Measurements from ENCODE around the gene POLK. TPM values are rescaled to one million over a fixed set of nuclear protein-coding genes. Genes with fewer than 3 reads are reported as not detected.

The POLK gene
- total and polyA plus RNA-seq, 2 of the 13 experiments (the other 11 are each of a cell fraction or from before 2014, with no cell fraction given) = 8.6 to 11.7 TPM

DNA sequence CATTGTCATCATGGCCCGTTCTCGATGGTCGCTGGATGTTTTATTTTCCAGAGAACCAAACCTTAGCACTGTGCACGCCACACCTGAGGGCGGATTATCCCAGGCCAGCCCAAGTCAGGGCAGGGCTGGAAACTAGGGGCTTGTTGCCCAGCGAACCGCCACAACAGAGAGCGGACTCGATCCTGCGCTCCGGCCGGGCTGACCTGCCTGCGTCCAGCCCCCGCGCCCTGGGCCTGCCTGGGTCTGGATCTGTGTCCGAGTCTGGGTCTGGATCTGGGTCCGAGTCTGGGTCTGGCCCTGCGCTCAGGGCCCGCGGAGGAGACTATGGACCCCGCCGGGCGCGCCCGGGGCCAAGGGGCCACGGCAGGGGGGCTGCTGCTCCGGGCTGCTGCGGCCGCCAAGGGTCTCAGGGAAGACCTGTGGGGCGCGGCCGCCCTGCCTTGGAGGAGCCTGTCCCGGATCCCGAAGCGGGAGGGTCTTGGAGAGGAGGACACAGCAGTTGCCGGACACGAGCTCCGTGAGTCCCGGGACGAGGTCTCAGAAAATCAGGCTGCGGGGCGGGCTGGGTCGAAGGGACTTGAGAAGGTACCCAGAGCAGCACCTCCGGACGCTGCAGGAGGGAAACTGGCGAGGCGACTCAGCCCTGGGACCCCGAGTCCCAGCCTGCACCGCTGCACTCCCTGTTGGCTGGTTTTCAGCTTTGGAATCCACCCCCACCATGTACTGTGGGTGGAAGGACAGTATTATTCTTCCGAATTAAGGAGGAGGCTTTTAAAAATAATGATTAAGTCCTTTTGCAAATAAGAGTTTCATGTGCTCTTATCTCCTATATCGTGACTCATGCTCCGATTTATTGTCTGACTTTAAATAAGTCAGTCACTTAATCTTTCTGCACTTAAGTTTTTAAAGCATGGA, 99.9 kb downstream of the POLK start, which contains the start of gene ANKDD1B:
ANKDD1B (plus strand) TSS at position 143 of the 915 bp plus-strand sequence; CDS start at position 325, 182 bp downstream.
- Histone ChIP-seq H3K4me1 (ENCODE audit: insufficient read depth, low read length) (peaks cover 5% of the 10 kb centered on the region; the same call in 1 of the 2 replicates), H3K27me3 (ENCODE audit: control insufficient read depth in 1 of 2, insufficient read depth in 2 of 2, low read length in 2 of 2) (no peaks in the 10 kb centered on the region; a peak in 1 of 5 replicates), H3K4me2 (ENCODE audit: low read depth, low read length) (peak within 1 kb of the TSS; percentile 91), H3K27ac (ENCODE audit: extremely low read length, insufficient read depth, low read length) (peak within 1 kb of the TSS; percentile 22), H2AFZ (ENCODE audit: low read length) (no peak within 1 kb of the TSS), H3K79me2 (ENCODE audit: insufficient read depth, low read length) (no peaks in the 10 kb centered on the region), H3K9ac (ENCODE audit: insufficient read depth, low read depth, low read length) (peak within 1 kb of the TSS; percentile 73), H3K4me3 (replicated peaks in 1 of 3; ENCODE audit: insufficient read depth in 1 of 3, low read depth in 2 of 3, low read length in 3 of 3) (peak within 1 kb of the TSS; percentile 60 to 87 (median 75)), H4K20me1 (ENCODE audit: insufficient read depth, low read length) (no peaks in the 10 kb centered on the region), H3K9me3 (ENCODE audit: low read length) (no peaks in the 10 kb centered on the region), H3K36me3 (replicated peaks in 1 of 2; ENCODE audit: control insufficient read depth in 1 of 2, insufficient read depth in 2 of 2, low read length in 2 of 2) (no peaks in the 10 kb centered on the region)
- intact Hi-C loops (cut with micrococcal nuclease; ENCODE audit: unreplicated experiment) (no loop called here), in situ Hi-C loops (cut with HindIII; ENCODE audit: extremely low pct_ligation_motif_present, low pct_unique_long_range_greater_than_20kb) (no loop called here)
- no peak for FAIRE-seq
- peak; percentile 85 for ATAC-seq
- no peak for DNase-seq (ENCODE audit: low spot score)
- TSS peak; percentile 45 for BruUV-seq (replicated peaks)
- ChIA-PET POLR2A (interaction anchor here (0.9 to 1.1 kb wide), 2 partner anchors 9 to 58 kb away, joined by 3 to 4 read pairs; no protein-coding TSS in a partner anchor), CTCF (ENCODE audit: low intra/inter-chr PET ratio, low total read pairs) (no interaction called here)
- 1% methylated on average over 9 of the region's 52 CpGs for WGBS (ENCODE audit: low lambda C conversion rate)
- TF ChIP-seq ZNF430 (CRISPR knock-in tag; IDR thresholded peaks at IDR 0.05) (peak; percentile 45; the same call in 1 of the 2 replicates), ZNF605 (CRISPR knock-in tag; IDR thresholded peaks at IDR 0.05) (peak; percentile 60), ZNF431 (CRISPR knock-in tag; IDR thresholded peaks at IDR 0.05; ENCODE audit: borderline replicate concordance, low read depth) (no peak), FOXA3 (CRISPR knock-in tag; IDR thresholded peaks at IDR 0.05) (0 out of 2 replicates have a peak, but pooled peaks have one; percentile 4), ZSCAN31 (CRISPR knock-in tag; IDR thresholded peaks at IDR 0.05; ENCODE audit: low read depth) (no peak), HIVEP1 (CRISPR knock-in tag; IDR thresholded peaks at IDR 0.05) (peak; percentile 58; the same call in 1 of the 2 replicates), ARID2 (CRISPR knock-in tag; IDR thresholded peaks at IDR 0.05; ENCODE audit: borderline replicate concordance) (0 out of 2 replicates have a peak, but pooled peaks have one; percentile 47), MTF2 (CRISPR knock-in tag; IDR thresholded peaks at IDR 0.05; ENCODE audit: borderline replicate concordance) (no peak), HNRNPLL (IDR thresholded peaks at IDR 0.05; ENCODE audit: low read depth, low read length, poor library complexity, severe bottlenecking) (peak; percentile 35), MLX (CRISPR knock-in tag; IDR thresholded peaks at IDR 0.05) (no peak), HINFP (CRISPR knock-in tag; IDR thresholded peaks at IDR 0.05; ENCODE audit: low read depth) (no peak), KDM1A (CRISPR knock-in tag; IDR thresholded peaks at IDR 0.05) (no peak)
- TF ChIP-seq, protein P1, sequence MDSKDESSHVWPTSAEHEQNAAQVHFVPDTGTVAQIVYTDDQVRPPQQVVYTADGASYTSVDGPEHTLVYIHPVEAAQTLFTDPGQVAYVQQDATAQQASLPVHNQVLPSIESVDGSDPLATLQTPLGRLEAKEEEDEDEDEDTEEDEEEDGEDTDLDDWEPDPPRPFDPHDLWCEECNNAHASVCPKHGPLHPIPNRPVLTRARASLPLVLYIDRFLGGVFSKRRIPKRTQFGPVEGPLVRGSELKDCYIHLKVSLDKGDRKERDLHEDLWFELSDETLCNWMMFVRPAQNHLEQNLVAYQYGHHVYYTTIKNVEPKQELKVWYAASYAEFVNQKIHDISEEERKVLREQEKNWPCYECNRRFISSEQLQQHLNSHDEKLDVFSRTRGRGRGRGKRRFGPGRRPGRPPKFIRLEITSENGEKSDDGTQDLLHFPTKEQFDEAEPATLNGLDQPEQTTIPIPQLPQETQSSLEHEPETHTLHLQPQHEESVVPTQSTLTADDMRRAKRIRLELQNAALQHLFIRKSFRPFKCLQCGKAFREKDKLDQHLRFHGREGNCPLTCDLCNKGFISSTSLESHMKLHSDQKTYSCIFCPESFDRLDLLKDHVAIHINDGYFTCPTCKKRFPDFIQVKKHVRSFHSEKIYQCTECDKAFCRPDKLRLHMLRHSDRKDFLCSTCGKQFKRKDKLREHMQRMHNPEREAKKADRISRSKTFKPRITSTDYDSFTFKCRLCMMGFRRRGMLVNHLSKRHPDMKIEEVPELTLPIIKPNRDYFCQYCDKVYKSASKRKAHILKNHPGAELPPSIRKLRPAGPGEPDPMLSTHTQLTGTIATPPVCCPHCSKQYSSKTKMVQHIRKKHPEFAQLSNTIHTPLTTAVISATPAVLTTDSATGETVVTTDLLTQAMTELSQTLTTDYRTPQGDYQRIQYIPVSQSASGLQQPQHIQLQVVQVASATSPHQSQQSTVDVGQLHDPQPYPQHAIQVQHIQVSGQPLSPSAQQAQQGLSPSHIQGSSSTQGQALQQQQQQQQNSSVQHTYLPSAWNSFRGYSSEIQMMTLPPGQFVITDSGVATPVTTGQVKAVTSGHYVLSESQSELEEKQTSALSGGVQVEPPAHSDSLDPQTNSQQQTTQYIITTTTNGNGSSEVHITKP (CRISPR knock-in tag; IDR thresholded peaks at IDR 0.05; ENCODE audit: low read depth) = no peak
- TF ChIP-seq, protein P2, sequence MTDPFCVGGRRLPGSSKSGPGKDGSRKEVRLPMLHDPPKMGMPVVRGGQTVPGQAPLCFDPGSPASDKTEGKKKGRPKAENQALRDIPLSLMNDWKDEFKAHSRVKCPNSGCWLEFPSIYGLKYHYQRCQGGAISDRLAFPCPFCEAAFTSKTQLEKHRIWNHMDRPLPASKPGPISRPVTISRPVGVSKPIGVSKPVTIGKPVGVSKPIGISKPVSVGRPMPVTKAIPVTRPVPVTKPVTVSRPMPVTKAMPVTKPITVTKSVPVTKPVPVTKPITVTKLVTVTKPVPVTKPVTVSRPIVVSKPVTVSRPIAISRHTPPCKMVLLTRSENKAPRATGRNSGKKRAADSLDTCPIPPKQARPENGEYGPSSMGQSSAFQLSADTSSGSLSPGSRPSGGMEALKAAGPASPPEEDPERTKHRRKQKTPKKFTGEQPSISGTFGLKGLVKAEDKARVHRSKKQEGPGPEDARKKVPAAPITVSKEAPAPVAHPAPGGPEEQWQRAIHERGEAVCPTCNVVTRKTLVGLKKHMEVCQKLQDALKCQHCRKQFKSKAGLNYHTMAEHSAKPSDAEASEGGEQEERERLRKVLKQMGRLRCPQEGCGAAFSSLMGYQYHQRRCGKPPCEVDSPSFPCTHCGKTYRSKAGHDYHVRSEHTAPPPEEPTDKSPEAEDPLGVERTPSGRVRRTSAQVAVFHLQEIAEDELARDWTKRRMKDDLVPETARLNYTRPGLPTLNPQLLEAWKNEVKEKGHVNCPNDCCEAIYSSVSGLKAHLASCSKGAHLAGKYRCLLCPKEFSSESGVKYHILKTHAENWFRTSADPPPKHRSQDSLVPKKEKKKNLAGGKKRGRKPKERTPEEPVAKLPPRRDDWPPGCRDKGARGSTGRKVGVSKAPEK (CRISPR knock-in tag; IDR thresholded peaks at IDR 0.05; ENCODE audit: borderline replicate concordance) = peak; percentile 47; the same call in 1 of the 2 replicates
